Glutamatergic neuron (in vitro differentiated cells): ENCODE measurements around the gene EPHA10. TPM values are rescaled to one million over a fixed set of nuclear protein-coding genes. Genes with fewer than 3 reads are reported as not detected.

ENCODE experiments used
- DNase-seq: peaks from one replicate; pipeline ENCODE4 v3.0.0; 2022
- H3K27ac Mint-ChIP-seq: one replicate; pipeline ENCODE4 v1.8.0; 2020; ENCODE audit warnings: mild to moderate bottlenecking, mixed read lengths, inconsistent platforms; ENCODE audit not compliant: unreplicated experiment
- H3K27me3 Mint-ChIP-seq: one replicate; pipeline ENCODE4 v1.8.0; 2020; ENCODE audit warnings: mild to moderate bottlenecking, moderate library complexity, mixed read lengths, inconsistent platforms; ENCODE audit not compliant: unreplicated experiment
- H3K36me3 Mint-ChIP-seq: one replicate; pipeline ENCODE4 v1.8.0; 2020; ENCODE audit warnings: mild to moderate bottlenecking, mixed read lengths, inconsistent platforms; ENCODE audit not compliant: unreplicated experiment
- H3K4me1 Mint-ChIP-seq: one replicate; pipeline ENCODE4 v1.8.0; 2020; ENCODE audit warnings: mild to moderate bottlenecking, low read depth, mixed read lengths, inconsistent platforms; ENCODE audit not compliant: unreplicated experiment
- H3K4me3 Mint-ChIP-seq: one replicate; pipeline ENCODE4 v1.8.0; 2020; ENCODE audit warnings: mild to moderate bottlenecking, mixed read lengths, inconsistent platforms; ENCODE audit not compliant: unreplicated experiment
- H3K9me3 Mint-ChIP-seq: one replicate; pipeline ENCODE4 v1.8.0; 2020; ENCODE audit warnings: mild to moderate bottlenecking, moderate library complexity, mixed read lengths, inconsistent platforms; ENCODE audit not compliant: unreplicated experiment
- total RNA-seq: library from RNA; stranded (reverse); fragmentation: NEBNext Ultra II Directional; extraction: Animal tissue kit (Norgen Biotek cat#: 25700); gene quantifications from one replicate; pipeline ENCODE4 v1.2.1, GENCODE V29; 2021; ENCODE audit not compliant: unreplicated experiment
- TF ChIP-seq, protein P1 (sequence below): fragments of 200-600 bp; sonication (generic); IDR thresholded peaks from one replicate; pipeline ENCODE4 v1.5.0; 2021; ENCODE audit not compliant: partially characterized antibody, unreplicated experiment

The EPHA10 gene
- total RNA-seq, 1 donor from 2014 or later: 4.8 TPM

- H3K4me1 Mint-ChIP-seq: peaks cover 8% of the 10 kb centered on the region
- H3K36me3 Mint-ChIP-seq: no peaks in the 10 kb centered on the region
- no peaks in the 10 kb centered on the region for H3K9me3 Mint-ChIP-seq
- TF ChIP-seq, protein P1, sequence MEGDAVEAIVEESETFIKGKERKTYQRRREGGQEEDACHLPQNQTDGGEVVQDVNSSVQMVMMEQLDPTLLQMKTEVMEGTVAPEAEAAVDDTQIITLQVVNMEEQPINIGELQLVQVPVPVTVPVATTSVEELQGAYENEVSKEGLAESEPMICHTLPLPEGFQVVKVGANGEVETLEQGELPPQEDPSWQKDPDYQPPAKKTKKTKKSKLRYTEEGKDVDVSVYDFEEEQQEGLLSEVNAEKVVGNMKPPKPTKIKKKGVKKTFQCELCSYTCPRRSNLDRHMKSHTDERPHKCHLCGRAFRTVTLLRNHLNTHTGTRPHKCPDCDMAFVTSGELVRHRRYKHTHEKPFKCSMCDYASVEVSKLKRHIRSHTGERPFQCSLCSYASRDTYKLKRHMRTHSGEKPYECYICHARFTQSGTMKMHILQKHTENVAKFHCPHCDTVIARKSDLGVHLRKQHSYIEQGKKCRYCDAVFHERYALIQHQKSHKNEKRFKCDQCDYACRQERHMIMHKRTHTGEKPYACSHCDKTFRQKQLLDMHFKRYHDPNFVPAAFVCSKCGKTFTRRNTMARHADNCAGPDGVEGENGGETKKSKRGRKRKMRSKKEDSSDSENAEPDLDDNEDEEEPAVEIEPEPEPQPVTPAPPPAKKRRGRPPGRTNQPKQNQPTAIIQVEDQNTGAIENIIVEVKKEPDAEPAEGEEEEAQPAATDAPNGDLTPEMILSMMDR: no peak
- peaks cover 10% of the 10 kb centered on the region for H3K27me3 Mint-ChIP-seq
- H3K4me3 Mint-ChIP-seq: no peak overlapping the region
- H3K27ac Mint-ChIP-seq: no peak overlapping the region
- no peak for DNase-seq
Measured at GRCh38 chr1:37720231-37721130, 44.4 kb downstream of the EPHA10 start.

GRCh38 chr1:37719572-37720195 is 45.2 kb downstream of the EPHA10 start:
- no peak for DNase-seq

DNA sequence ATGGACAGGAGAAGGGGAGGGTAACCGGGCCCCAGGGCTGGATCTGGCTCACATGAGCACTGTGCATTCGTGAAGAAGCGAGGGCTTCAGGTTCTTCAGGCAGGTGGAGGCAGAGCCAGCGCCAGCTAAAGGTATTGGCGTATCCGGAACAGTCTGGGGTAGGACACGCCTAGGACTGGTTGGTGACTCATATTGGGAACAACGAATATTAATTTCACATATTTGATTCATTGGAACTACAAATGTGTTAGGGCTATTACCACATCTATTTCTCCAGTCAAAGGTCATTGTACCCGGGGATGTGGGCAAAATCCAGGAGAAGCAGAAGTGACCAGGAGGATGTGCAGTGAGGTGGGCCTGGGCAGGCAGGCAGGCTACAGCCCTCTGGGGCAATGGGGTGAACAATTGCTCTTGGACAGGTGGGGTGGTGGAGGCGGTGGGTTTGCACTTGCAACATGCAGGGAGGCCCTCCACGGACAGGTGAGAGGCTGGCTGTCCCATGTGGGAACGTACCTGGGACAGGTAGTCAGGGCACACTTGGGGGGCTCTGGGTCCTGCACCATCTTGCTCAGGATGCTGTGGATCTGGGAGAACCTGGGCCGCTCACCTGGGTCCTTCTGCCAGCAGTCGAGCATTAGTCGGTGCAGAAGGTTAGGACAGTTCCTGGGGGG is 45.9 kb downstream of the EPHA10 start:
- no peaks in the 10 kb centered on the region for H3K27me3 Mint-ChIP-seq
- no peak overlapping the region for H3K27ac Mint-ChIP-seq
- no peak overlapping the region for H3K4me3 Mint-ChIP-seq
- TF ChIP-seq, protein P1: no peak
- no peak for DNase-seq
- H3K9me3 Mint-ChIP-seq: no peaks in the 10 kb centered on the region
- no peaks in the 10 kb centered on the region for H3K36me3 Mint-ChIP-seq
- H3K4me1 Mint-ChIP-seq: no peaks in the 10 kb centered on the region

More at GRCh38 chr1:37719572-37720195, 45.2 kb downstream of the EPHA10 start:
- H3K36me3 Mint-ChIP-seq: no peaks in the 10 kb centered on the region
- no peaks in the 10 kb centered on the region for H3K9me3 Mint-ChIP-seq
- no peak overlapping the region for H3K27ac Mint-ChIP-seq
- H3K4me3 Mint-ChIP-seq: no peak overlapping the region
- TF ChIP-seq, protein P1: no peak
- peaks cover 5% of the 10 kb centered on the region for H3K4me1 Mint-ChIP-seq
- H3K27me3 Mint-ChIP-seq: peaks cover 4% of the 10 kb centered on the region

DNA sequence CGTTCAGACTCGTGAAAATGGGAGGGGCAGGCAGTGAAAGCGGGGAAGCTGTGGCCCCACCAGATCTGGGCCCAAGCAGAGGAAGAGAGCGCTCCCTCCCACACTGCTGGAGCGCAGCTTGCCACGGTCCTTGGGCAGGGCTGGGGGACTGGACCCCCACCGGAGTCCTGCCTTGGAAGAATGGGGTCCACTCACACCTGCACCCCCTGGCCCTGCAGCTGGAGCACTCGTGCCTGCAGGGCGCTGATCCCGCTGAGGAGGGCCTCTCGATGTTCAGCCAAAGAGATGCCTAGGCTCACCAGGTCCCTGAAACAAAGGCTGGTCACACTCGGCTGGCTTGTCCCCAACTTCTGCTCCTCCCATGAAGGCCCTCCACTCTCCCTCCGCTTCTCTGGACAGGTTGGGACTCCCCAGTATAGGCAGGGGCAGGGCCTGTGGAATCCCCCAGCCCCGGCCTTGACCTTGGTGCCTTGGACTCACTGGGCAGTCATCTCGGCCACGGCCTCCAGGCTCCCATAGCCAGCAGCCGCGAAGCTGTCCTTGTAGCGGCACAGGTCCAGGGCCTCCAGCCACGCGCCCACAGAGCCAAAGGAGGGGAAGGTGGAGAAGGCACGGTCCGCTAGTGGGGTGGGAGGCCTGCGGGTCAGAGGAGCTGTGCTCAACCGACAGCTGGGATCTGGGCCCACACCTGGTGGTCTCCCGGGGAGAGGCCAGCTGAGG is 46.6 kb downstream of the EPHA10 start:
- Mint-ChIP-seq H3K4me1 (no peaks in the 10 kb centered on the region), H3K9me3 (no peaks in the 10 kb centered on the region), H3K27me3 (no peaks in the 10 kb centered on the region), H3K36me3 (no peaks in the 10 kb centered on the region), H3K27ac (no peak overlapping the region), H3K4me3 (no peak overlapping the region)
- DNase-seq: peak; percentile 41
- TF ChIP-seq, protein P1: no peak
